ENCODE results near the gene TBC1D17.

- TF ChIP-seq CTCF (IDR thresholded peaks at IDR 0.05; ENCODE audit: low read length) (no peak), EZH2 (IDR thresholded peaks at IDR 0.05; ENCODE audit: borderline replicate concordance, low read length) (no peak)
Measured at GRCh38 chr19:49830766-49831165, 46.7 kb upstream of the TBC1D17 start.
